ENCODE results near the gene STK25.

- no peak for TF ChIP-seq POLR2A (IDR thresholded peaks at IDR 0.05)
- no peak for TF ChIP-seq CTCF (IDR thresholded peaks at IDR 0.05 in 4 of 5, conservative IDR thresholded peaks at IDR 0.05 in 1 of 5)
Observed at GRCh38 chr2:241542278-241542605, 33.9 kb upstream of the STK25 start.
